Measurements from ENCODE around the gene CACNA1C. TPM values are rescaled to one million over a fixed set of nuclear protein-coding genes. Genes with fewer than 3 reads are reported as not detected.
"Not testable (repeated sequence)": the region's sequence is repeated elsewhere in the genome, so short reads cannot be mapped to it uniquely, and the experiment has no call there.

Gene CACNA1C
- total RNA-seq, 4 donors from 2014 or later: 1.4 to 3.7 (median 2.2) TPM

- Histone ChIP-seq H3K4me3 (no peak overlapping the region), H3K4me1 (peaks cover 9% of the 10 kb centered on the region), H3K27ac (no peak overlapping the region), H3K9me3 (no peaks in the 10 kb centered on the region), H3K27me3 (no peaks in the 10 kb centered on the region), H3K36me3 (no peaks in the 10 kb centered on the region)
- WGBS: 61% methylated on average over 8 of the region's 8 CpGs
- DNase-seq (ENCODE audit: low spot score in 2 of 2): no peak
- TF ChIP-seq POLR2A (IDR thresholded peaks at IDR 0.05): no peak
- no peak for TF ChIP-seq CTCF (IDR thresholded peaks at IDR 0.05)
Measured at GRCh38 chr12:2248901-2249381, 196.2 kb downstream of the CACNA1C start.

GRCh38 chr12:2250797-2251196 lies 198.0 kb downstream of the CACNA1C start:
- 72% methylated on average over 5 of the region's 5 CpGs for WGBS
- peaks cover 9% of the 10 kb centered on the region for H3K4me1 ChIP-seq
- no peaks in the 10 kb centered on the region for H3K9me3 ChIP-seq
- H3K36me3 ChIP-seq: no peaks in the 10 kb centered on the region
- H3K27ac ChIP-seq: peak overlapping the region; percentile 55
- TF ChIP-seq POLR2AphosphoS5 (IDR thresholded peaks at IDR 0.05) (no peak), EP300 (IDR thresholded peaks at IDR 0.05) (no peak), CTCF (IDR thresholded peaks at IDR 0.05) (no peak), POLR2A (IDR thresholded peaks at IDR 0.05) (no peak)
- H3K4me3 ChIP-seq: no peak overlapping the region
- DNase-seq (ENCODE audit: low spot score in 2 of 2): no peak
- no peaks in the 10 kb centered on the region for H3K27me3 ChIP-seq

- Histone ChIP-seq H3K4me3 (no peak overlapping the region), H3K27me3 (no peaks in the 10 kb centered on the region), H3K27ac (peak overlapping the region; percentile 55), H3K4me1 (peaks cover 9% of the 10 kb centered on the region), H3K9me3 (no peaks in the 10 kb centered on the region), H3K36me3 (no peaks in the 10 kb centered on the region)
- DNase-seq (ENCODE audit: low spot score in 2 of 2): no peak
- WGBS: 72% methylated on average over 8 of the region's 8 CpGs
- TF ChIP-seq POLR2A (IDR thresholded peaks at IDR 0.05): no peak
- TF ChIP-seq POLR2AphosphoS5 (IDR thresholded peaks at IDR 0.05): no peak
- no peak for TF ChIP-seq EP300 (IDR thresholded peaks at IDR 0.05)
- TF ChIP-seq CTCF (IDR thresholded peaks at IDR 0.05): no peak
Measured at GRCh38 chr12:2251526-2252209, 198.9 kb downstream of the CACNA1C start.

- H3K4me1 ChIP-seq: peaks cover 10% of the 10 kb centered on the region
- WGBS: 91% methylated on average over 2 of the region's 2 CpGs
- no peak for DNase-seq (ENCODE audit: low spot score in 2 of 2)
- no peak overlapping the region for H3K4me3 ChIP-seq
- no peak overlapping the region for H3K27ac ChIP-seq
- no peaks in the 10 kb centered on the region for H3K36me3 ChIP-seq
- no peaks in the 10 kb centered on the region for H3K27me3 ChIP-seq
- TF ChIP-seq POLR2AphosphoS5 (IDR thresholded peaks at IDR 0.05) (no peak), POLR2A (IDR thresholded peaks at IDR 0.05) (no peak), EP300 (IDR thresholded peaks at IDR 0.05) (no peak), CTCF (IDR thresholded peaks at IDR 0.05) (no peak)
- no peaks in the 10 kb centered on the region for H3K9me3 ChIP-seq
Measured at GRCh38 chr12:2255311-2255710, 202.5 kb downstream of the CACNA1C start.

- 92% methylated on average over 9 of the region's 9 CpGs for WGBS
- not testable (repeated sequence) for H3K4me3 ChIP-seq, H3K36me3 ChIP-seq, H3K9me3 ChIP-seq, H3K27ac ChIP-seq, H3K4me1 ChIP-seq, H3K27me3 ChIP-seq
- peak in 1 of 2 donors; percentile 90 for DNase-seq (ENCODE audit: low spot score in 2 of 2)
Measured at GRCh38 chr12:2255731-2256130, 202.9 kb downstream of the CACNA1C start.

- no peaks in the 10 kb centered on the region for H3K36me3 ChIP-seq
- WGBS: 82% methylated on average over 6 of the region's 6 CpGs
- no peak for DNase-seq (ENCODE audit: low spot score in 2 of 2)
- H3K4me3 ChIP-seq: no peak overlapping the region
- H3K27ac ChIP-seq: no peak overlapping the region
- no peak for TF ChIP-seq POLR2AphosphoS5 (IDR thresholded peaks at IDR 0.05)
- H3K27me3 ChIP-seq: no peaks in the 10 kb centered on the region
- no peaks in the 10 kb centered on the region for H3K9me3 ChIP-seq
- H3K4me1 ChIP-seq: peaks cover 3% of the 10 kb centered on the region
Measured at GRCh38 chr12:2256453-2256852, 203.7 kb downstream of the CACNA1C start.

All from suprapubic skin (tissue), 4 donors.